Measurements from ENCODE around the gene ATP5MC3. TPM values are rescaled to one million over a fixed set of nuclear protein-coding genes. Genes with fewer than 3 reads are reported as not detected.

ATP5MC3 gene
- 92.7 and 150 TPM in 2 replicates for total RNA-seq

DNA sequence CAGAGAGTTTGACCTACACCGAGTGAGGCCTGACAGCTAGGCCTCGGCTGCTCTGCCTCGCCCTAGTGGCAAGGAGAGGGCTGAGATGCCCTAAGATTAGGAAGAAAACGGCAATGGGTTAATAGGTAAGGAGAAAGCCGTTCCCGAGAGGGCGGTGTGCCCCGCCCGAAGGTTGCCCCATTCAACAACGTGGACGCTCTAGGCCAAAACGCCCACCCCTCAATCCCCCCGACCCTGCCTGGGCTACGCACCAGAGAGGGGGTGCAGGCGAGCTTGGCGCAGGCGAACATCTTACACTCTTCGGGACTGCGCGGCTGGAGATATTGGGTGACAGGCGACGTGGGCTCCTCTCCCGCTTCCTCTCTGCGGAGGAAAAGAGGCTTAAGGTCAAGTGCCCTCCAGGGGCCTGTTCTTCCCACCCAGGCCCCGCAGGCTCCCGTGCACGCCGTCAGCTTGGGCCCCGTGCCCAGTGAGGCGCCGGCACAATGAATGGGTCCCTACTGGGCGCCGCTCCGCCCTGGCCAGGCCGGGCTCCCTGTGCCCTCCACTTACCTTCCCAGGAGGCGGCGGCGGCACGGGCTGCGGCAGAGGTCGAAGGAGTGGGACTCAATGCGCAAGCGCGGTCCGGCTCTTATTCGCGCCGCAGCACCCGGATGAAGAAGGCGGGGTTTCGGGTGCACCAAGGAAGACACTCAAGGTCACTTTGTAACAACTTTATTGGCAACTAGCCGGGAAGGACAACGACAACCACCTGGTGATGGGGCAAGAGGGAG, at the start of gene ATP5MC3:
Gene ATP5MC3, minus strand, starts transcription at position 607 of the 773 bp plus-strand sequence. Its CDS starts 317 bp downstream, at position 290.

DNA sequence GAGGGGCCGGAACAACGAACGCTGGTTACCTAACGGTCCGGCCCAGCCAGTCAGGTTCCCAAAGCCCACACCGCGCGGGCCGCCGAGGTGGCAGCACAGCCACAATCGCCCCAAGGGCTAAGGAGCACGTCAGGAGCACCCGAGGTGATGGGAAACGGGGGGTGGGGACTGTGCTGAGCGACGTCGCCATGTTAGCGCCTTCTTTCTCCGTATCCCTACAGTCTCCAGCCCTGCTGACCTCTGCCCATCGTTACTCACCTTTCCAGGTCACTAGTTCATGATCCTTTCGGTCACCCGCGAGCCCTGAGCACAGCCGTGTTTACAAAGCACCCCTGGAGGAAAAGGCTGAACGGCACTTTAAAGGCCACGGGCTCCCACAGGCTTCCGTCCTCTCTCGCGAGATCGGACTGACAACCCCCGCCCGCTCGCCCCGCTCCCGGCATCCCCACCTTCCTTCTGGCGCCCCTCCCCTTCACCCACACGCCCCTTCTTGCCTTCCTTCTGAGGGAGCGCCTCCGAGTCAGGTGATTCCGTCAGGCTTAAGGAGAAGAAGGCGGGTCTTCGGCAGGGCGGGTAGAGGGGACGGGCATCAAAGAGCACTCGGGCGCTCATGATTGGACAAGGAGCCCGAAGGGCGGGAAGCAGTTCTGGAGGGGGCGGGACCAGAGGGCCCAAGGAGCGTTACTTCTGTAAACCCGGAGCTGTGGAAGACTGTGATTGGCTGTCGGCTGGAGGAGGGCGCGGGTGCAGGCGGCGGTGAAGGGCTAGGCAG, 13.5 kb downstream of the ATP5MC3 start, which contains the start of gene ATF2:
Gene ATF2, minus strand, starts transcription at position 412 of the 772 bp plus-strand sequence. CDS start 31,760 bp downstream, outside the sequence.

Other genes with a start within 250 kb of the ATP5MC3 start
- gene CHN1, start 176.3 kb downstream of the ATP5MC3 start, total RNA-seq: 5.4 and 10.8 TPM in 2 replicates
- gene ATF2, start 13.5 kb downstream of the ATP5MC3 start, total RNA-seq: 44.6 and 59.7 TPM in 2 replicates